Stimulated activated CD4-positive, alpha-beta T cell treated with anti-CD3 and anti-CD28 coated beads, Interleukin-1b, Interleukin-23, amount 100 ng/mL, for 4 hours (primary cell): ENCODE measurements around the gene CALU.

Experiments
- DNase-seq, 2 donors: peaks; one replicate each; pipeline ENCODE4 v3.0.0-alpha.2; 2020; ENCODE audit warnings: low read depth in 2 of 2

The CALU gene

DNA sequence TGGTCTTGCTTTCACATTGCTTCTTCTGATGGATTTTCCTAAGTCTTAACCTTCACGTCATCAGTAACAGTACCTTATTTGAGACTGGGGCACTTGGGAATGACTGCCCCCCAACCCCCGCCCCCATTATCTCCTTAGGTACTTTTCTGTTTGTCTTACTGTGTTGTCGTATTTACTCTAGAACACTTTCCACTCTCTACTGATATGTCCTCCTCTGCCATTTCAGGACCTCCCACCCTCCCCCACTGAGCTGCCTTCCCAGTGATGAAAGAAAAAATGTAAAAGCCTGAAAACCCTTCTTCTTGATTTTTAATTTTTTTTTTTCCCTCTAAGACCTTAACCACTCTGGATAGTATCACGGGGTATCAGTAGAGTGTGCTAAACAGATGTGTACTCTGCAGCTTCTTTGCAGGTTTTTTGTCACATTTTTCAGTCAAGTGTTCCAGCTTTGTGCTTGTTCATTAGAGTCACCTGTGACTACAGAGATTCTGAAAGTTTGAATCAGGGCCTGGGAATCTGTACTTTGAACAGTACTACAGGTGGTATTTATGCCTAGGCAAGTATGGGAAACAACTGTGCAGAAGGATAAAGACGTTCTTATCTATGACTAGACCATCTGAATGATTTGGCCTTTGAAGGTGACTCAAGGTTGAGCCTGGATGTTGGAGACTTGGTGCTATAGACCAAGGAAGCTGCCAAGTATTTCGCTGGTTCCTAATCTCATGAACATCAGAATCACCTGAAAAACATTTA, 8.3 kb downstream of the CALU start:
- DNase-seq, result no peak

DNA sequence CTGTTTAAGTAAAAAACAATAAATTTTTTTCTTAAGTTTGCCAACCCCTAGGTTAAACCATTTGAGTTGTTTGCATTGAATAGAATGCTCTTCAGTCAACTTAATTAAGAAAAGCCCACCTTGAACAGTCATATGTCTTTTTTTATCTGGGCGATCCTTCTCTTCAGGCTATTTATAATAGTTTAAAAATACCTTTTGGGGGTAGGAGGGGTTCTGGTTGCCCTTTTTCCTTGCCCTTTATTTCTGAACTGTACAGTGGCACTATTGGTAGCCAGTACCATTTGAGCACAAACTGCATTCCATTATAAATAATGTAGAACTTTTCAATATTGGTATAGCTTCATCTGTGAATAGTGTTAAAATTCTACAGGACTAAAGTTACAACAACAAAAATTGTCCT, 13.1 kb downstream of the CALU start:
- no peak for DNase-seq

DNA sequence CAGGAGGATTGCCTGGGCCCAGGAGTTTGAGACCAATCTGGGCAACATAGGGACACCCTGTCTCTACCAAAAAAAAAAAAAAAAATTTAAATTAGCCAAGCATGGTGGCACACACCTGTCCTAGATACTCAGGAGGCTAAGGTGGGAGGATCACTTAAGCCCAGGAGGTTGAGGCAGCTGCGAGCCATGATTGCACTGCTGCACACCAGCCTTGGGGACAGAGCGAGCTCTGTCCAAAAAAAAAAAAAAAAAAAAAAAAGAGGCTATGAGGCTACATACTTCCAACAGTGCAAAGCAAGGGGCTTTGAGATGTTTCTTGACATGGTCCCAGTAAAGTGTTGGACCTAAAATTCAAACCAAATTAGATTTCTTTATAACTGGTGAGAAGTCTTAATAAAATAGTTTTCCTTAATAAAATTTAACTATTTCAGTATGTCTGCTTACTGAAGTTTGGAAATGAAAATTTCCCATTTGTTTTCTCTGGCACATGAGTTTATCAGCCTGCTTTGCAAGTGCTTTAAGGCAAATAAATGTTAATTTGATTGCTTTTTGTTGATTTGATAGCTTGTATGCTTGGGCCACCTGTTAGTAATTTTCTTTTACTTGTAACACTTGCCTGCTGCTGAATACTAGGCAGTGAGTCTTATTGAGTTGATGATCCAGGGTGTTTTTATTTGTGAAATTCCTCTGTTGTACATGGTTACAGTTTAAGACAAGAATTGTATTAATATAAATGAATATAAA, 16.1 kb downstream of the CALU start:
- no peak for DNase-seq

DNA sequence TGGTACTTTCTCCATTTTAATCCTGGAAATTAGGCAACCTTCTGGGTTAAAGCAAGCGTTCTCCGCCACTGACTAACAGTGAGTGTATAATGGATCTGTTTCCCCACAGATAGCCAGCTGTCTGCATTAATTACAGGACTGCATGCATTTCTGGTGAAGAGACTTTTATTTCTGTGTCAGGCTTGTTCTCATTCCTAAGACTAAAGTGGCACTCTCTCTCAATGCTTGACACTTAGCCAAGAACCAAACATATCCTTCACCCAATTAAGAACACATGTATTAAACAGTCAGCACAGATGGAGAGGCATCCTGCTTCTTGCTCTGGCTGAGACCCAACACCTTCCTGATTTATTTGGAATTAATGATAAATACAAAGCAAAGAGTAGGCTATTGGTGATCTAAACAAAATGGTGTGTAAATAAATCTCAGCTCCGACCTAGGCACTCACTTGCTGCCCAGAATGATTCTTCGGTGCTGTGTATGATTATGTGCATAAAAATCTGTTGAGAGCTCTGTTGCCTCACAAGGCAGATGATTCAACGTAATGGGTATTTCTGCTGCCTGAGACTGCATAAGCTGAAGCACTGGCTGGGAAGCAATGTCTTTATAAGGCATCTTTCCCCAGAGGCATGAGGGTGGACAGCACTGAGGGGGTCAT, 16.8 kb downstream of the CALU start:
- no peak for DNase-seq

DNA sequence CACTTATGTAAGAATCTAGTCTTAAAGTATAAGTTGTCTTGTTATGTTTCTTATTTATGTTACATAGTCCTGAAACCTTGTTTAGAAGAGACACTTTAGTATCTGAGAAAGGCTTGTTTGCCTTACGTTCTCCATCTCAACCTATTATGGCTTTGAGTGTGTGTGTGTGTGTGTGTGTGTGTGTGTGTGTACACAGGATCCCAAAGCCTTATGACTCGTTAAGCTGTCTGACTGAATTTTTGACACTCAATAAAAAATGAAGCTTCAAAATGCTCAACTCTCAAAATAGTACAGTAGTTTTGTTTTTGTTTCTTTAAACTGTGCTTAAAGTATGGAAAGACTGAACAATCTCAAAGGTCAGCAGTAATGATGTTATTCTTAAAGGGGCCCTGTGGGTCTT, 18.0 kb downstream of the CALU start:
- DNase-seq, result no peak

DNA sequence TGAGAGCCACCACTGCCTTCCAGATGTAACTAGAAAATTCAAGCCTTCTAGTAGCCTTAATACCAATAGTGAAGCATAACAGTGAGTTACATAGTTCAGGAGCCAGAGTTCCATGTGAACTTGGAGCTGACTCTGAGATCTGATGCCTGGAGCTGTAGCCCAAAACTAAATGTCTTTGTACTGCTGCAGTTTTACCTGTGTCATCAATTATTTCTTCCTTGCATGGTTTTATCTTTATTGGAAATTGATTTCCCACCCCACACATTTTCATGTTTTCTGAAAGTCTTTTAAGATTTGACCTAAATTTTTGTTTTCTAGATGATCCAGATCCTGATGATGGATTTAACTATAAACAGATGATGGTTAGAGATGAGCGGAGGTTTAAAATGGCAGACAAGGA, 19.4 kb downstream of the CALU start:
- no peak for DNase-seq

DNA sequence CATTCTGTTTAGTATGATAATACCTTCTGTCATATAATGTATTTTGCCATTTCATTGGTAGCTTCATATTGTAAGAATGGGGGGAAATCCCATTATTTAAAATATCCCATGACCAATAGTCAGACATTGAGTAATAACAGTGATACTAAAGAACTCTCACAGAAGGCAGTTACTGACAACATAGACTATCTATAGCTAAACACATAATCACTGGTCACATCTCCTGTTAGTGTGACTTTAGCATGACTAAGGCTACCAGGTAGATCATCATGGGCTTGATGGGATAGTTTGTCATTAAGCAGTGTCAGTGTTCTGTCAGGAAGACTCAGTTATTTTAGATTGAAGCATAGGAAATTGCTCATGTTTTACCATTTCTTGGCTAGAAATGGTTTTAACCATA, 20.1 kb downstream of the CALU start:
- no peak for DNase-seq

DNA sequence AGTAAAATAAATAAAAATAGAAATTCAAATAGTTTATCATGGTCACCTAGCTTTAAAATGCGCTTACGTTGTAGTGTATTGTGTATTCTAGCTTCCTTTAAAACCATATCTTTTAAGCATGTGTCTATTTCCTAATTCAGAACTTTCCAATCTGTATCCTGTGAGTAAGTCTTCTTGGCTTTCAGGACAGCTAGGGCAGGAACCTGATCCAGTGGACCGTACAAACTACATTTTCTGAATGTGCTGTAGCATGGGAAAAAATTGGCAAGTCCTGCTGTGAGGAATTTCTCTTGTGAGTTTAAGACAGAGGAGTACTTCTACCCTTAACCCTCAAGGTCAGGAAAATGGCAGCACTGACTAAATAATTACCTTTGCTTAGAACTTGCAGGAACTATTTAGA, 24.4 kb downstream of the CALU start:
- DNase-seq, result no peak

DNA sequence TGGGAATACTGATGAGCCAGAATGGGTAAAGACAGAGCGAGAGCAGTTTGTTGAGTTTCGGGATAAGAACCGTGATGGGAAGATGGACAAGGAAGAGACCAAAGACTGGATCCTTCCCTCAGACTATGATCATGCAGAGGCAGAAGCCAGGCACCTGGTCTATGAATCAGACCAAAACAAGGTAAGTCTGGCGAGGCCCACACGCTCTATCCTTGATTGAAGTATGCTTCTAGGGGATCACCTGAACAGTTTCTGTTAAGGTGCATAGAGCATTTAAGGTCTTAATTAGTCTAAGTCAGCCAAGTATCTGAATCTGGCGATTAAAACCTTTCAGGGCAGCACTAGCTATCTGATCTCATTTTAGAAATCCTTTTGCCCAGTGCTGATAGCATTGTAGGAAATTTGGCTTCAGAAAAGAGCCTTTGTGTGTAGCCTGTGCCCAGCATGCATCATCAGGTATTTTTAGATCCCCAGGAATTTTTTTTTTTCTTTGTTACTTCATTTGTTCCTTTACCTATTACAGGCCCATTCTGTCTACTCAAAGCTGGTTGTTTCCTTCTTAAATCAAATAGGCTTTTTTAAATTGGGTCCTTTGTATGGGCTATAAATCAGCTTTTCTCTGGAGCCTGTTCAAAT, 28.4 kb downstream of the CALU start:
- no peak for DNase-seq

DNA sequence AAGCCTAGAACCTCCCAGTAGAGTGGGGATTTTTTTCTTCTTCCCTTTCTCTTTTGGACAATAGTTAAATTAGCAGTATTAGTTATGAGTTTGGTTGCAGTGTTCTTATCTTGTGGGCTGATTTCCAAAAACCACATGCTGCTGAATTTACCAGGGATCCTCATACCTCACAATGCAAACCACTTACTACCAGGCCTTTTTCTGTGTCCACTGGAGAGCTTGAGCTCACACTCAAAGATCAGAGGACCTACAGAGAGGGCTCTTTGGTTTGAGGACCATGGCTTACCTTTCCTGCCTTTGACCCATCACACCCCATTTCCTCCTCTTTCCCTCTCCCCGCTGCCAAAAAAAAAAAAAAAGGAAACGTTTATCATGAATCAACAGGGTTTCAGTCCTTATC, 31.1 kb downstream of the CALU start:
- no peak for DNase-seq

DNA sequence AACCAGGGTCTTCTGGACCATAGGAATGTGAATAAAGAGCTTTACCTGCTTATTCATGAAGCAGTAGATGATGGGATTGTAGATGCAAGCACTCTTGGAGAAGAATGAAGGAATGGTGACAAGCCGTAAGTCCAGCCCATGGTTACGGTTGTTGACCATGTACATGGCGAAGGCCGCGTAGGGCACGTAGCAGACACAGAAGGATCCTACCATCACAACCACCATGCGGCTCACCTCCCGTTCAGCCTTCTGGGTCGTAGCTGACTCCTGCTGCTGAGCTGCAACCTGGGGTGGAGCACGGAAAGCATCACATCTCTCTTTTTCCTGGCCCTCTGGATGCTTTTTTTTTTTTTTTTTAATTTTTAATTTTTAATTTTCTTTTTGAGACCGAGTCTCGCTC, 34.4 kb downstream of the CALU start:
- DNase-seq, result no peak

DNA sequence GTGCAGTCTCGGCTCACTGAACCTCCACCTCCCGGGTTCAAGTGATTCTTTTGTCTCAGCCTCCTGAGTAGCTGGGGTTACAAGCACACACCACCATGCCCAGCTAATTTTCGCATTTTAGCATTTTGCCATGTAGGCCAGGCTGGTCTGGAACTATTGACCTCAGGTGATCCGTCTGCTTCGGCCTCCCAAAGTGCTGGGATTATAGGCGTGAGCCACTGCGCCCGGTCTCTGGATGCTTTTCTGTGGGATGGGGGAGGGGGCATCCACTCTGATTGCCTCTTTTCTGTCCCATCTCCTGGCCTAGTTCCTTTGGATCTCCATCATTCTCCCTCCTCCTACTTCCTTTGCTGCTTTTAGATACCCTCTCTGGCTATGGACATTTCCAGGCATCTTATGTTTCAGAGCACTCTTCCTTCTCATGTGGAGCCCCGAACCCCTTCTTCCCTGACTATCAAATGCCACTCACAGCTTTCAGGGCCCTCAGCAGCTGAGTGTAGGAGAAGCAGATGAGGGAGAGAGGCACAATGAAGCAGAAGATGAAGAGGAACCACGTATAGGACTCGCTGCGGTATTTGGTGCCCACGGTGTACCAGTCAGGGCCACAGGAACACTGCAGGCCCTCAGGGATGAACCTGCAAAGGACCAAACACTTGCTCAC, 35.0 kb downstream of the CALU start:
- no peak for DNase-seq

DNA sequence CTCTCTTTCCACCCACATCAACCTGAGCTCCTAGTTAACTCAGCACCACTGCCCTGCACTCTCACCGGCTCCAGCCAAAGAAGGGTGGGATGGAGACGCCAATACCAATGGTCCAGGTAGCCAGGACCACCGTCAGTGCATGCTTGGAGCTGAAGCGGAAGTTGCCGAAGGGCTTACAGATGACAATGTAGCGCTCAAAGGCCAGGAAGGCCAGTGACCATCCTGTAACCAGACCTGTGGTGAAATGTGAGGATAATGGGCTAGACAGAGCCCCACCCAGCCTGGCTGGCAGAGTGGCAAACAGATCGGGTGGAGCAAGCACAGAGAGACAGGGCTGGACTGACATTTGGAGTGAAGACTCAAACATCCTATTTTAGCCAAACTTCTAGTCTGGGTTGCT, 35.8 kb downstream of the CALU start:
- DNase-seq, result no peak

DNA sequence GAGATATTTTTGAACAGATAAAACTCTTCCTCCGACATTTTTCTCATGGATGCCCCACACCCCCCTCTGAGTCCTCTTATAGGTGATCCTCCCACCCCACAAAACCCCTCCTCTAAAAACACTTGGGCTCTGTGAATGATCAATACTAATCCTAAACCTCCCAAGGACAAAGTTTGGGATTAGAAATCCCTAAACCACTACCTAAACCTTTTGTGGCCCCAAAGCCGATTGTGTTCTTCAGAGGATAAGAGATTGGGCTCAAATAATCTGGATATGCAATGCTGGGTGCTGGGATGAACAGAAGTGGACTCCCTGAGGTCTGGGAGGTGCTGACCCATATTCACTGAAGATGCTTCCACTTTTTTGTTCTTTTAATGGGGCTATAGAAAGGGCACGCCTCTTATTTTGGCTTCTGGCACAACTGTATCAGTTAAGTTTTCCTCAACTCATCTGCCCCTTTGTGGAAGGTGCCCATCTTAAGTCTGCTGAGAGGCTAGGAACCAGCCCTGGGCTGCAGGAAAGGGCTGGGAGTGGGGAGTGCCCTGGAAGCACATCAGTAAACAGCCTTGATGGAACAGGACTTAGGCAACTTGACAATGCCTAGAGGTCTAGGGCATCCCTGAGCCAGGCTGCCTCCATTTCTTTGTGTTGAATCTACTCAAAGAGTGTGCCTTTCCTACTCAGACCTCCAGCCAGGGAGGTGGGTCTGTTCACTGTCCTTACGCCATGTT, 36.8 kb downstream of the CALU start, which contains the start of gene OPN1SW:
OPN1SW (minus strand) TSS at position 51 of the 731 bp plus-strand sequence; CDS start at position 38, 13 bp downstream.
- no peak for DNase-seq

DNA sequence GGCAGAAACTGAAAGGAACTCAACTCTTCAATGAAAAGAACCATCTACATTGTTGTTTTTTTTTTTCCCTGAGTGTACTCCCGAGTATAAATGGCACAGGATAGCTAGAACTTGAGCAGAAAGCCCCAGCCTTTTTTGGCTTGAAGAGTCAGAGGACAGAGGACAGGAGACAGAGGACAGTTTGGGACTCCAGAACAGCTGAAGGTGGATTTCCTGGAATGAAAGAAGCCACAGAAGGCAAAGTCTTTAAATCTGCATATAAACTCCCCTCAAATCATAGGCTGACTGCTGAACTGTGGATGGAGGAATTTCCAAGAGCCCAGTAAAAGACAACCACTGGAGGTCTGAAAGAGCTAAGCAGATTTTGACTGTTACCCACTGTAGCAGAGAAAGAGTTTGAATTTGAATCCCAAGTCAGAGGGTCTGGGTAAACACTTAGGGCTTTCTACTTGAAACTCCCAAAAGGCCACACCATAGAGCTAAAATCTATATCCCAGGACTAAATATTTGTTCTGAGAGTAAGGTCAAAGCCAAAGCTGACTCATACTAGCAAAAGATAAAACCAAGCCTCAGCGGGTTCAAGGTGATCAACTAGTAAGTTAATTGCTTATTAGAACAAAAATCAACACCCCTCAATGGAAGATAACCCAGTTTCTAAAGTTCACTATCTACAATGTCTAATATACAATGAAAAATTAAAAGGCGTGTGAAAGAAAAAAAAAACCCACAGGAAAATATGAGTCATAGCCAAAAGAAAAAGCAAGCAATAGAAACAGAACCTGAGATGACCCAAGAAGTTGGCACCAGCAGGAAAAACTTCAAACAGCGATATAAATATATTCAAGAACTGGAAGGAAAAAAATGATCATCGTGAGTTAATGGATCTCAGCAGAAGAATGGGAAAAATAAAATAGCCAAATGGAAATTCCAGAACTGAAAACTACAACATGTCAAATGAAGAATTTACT, 38.3 kb downstream of the CALU start:
- no peak for DNase-seq

DNA sequence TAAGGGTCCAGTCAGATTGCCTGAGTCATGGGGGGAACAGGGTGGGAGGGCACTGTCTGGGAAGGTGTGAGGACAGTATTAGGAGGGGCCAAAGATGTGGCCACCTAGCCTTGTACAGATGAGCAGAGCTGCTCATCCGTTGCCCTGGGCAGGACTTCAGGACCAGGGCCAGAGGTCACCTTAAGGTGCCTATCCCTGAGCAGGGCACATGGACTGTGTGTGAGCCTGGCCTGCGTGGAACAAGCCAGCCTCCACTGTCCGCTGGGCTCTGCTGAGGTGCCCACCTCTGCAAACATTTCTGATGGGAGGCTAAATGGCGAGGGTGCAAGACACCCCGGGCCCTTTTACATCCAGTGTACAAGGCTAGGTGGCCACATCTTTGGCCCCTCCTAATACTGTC, 39.8 kb downstream of the CALU start:
- no peak for DNase-seq

DNA sequence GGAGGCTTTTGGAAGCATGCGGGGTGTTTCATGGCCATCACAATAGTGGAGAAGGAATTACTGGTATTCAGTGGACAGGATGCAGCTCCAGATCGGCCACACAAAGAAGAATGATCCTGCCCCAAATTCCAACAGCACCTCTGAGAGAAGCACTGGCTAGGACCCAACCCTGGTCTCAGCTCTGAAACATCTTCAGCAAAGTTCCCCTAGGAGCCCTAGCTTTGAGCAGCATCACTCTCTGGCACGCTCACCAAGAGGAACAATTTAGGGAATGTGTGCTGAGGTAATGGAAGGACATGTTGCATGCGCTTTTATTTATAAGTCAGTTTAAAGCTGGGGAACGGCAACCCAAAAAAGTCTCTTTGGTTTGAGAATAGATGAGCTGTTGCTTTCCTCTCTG, 42.0 kb downstream of the CALU start:
- DNase-seq, result no peak

DNA sequence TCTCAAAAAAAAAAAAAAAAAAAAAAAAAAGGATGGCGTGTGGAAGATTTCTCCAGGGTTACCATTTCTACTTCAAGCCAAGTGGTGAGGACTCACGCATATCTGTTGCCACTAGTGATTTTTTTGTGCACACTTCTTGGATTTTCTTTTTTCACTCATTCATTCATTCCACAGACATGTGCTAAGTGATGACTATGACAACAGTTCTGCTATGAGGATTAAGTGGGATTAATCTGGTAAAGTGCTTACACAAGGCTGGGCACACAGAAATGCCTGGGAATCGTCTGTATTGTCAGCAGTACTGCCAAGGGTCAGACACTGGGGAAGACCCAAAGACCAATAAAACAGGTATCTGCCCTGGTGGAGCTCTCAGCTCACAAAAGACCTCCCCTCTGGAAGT, 42.7 kb downstream of the CALU start:
- no peak for DNase-seq

DNA sequence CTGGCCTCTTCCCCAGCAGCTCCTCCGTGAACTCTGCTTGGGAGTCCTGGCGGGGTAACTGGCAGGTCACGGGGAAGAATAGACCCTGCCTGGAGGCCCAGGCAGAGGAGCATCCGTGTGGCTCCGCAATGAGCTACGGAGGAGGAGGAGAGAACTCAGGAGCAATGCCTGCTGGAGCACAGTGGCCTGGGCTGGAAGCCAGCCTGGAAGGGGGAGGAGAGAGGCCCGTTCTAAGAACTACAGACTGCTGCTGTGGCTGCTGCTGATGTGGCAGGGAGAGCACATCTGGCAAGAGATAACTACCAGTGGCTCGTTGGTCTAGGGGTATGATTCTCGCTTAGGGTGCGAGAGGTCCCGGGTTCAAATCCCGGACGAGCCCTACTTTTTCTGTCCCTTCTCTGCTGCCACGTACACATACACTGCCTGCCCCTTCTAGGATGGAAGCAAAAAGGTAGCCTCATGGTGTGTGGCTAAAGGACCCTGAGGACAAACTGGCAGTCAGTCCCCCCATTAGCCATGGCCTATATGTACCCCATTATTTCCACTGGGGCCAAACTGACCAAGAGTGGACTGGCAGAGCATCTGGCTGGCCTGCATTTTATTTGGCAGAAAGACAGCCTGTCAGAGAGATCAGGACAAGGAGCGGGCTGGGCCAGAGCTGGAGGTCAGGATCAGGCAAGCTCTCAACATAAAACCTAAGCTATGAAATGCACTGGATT, 44.1 kb downstream of the CALU start:
- no peak for DNase-seq
